GM21423 (cell line): ENCODE results near the gene OPCML.

Experiments used
- ATAC-seq: cut with Tn5 transposase; IDR thresholded peaks from one replicate; pipeline ENCODE4 v1.9.1; 2021; ENCODE audit warnings: mild to moderate bottlenecking, moderate library complexity; ENCODE audit not compliant: unreplicated experiment

The OPCML gene

GRCh38 chr11:132714859-132715440, 817.4 kb downstream of the OPCML start:
- no peak for ATAC-seq

GRCh38 chr11:132712466-132712865, 819.8 kb downstream of the OPCML start:
- no peak for ATAC-seq

GRCh38 chr11:132704781-132705375, 827.4 kb downstream of the OPCML start:
- ATAC-seq: no peak

- ATAC-seq: no peak
These were observed 839.4 kb downstream of the OPCML start for GRCh38 chr11:132692891-132693290.

- no peak for ATAC-seq
These were observed 840.3 kb downstream of the OPCML start for GRCh38 chr11:132691848-132692550.

- no peak for ATAC-seq
These were observed 845.4 kb downstream of the OPCML start for GRCh38 chr11:132686886-132687285.

GRCh38 chr11:132685174-132685611, 847.1 kb downstream of the OPCML start:
- ATAC-seq: no peak

GRCh38 chr11:132683602-132684001, 848.7 kb downstream of the OPCML start:
- no peak for ATAC-seq

GRCh38 chr11:132681971-132682370, 850.3 kb downstream of the OPCML start:
- no peak for ATAC-seq

GRCh38 chr11:132680584-132680983, 851.7 kb downstream of the OPCML start:
- ATAC-seq: no peak

GRCh38 chr11:132674151-132674550, 858.1 kb downstream of the OPCML start:
- ATAC-seq: no peak

- ATAC-seq: no peak
These were observed 860.4 kb downstream of the OPCML start for GRCh38 chr11:132671851-132672370.

- ATAC-seq: no peak
These were observed 861.2 kb downstream of the OPCML start for GRCh38 chr11:132670921-132671675.

- ATAC-seq: no peak
These were observed 862.4 kb downstream of the OPCML start for GRCh38 chr11:132669949-132670348.

GRCh38 chr11:132665205-132665604, 867.1 kb downstream of the OPCML start:
- no peak for ATAC-seq

- ATAC-seq: no peak
These were observed 873.6 kb downstream of the OPCML start for GRCh38 chr11:132658696-132659095.

GRCh38 chr11:132658004-132658403, 874.3 kb downstream of the OPCML start:
- ATAC-seq: no peak

- ATAC-seq: no peak
These were observed 877.0 kb downstream of the OPCML start for GRCh38 chr11:132655187-132655855.

GRCh38 chr11:132653237-132653636, 879.1 kb downstream of the OPCML start:
- ATAC-seq: no peak

- ATAC-seq: no peak
These were observed 881.2 kb downstream of the OPCML start for GRCh38 chr11:132650969-132651720.
